ENCODE results near the gene AKAP1.
"Not testable (repeated sequence)": the region's sequence is repeated elsewhere in the genome, so short reads cannot be mapped to it uniquely, and the experiment has no call there.

Gene AKAP1

DNA sequence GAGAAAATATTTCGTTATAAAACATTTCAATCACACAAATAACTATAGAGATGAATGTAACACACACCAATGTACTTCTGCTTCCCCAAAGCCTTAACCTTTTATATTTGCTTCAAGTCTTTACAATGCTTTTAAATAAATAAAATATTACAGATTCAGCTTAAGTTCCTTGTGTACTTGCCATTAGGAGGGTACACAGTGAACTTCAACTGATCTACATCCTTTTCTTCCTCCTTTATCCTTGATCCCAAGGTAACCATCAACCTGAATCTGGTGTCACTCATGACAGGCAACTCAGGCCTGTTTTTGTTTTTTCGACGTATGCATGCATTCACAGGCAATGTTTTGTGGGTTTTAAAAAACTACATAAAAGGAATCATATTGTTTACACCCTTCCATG lies 9.3 kb upstream of the AKAP1 start:
- no peak for DNase-seq

DNA sequence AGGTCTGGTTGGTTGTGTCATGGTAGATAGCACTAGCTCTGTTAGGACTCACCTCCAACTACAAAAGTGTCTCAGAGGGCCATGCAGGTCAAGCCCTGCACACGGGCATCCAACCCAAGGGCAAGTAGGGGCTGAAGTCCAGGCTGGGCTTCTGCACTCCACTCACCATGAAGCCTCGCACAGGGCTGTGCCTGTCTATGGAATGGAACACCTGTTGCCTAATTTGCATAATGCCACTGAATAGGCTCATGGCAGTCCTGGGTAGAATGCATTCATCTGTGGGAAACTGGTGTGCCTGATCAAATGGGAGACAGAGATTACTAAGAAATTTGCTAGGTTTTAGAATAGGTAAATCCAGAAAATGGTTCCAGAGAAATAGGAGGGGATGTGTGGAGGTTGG lies 8.0 kb upstream of the AKAP1 start:
- DNase-seq = no peak

DNA sequence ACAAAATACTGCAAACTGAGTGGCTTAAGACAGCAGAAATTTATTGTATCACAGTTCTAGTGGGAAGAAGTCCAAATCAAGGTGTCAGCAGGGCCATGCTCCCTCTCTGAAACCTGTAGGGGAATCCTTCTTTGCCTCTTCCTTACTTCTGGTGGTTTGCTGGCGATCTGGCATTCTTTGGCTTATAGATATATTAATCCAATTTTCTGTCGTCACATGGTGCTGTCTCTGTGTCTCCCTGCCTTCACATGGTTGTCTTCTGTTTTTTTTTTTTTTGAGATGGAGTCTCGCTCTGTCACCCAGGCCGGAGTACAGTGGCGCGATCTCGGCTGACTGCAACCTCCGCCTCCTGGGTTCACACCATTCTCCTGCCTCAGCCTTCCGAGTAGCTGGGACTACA lies 6.8 kb upstream of the AKAP1 start:
- DNase-seq = no peak

DNA sequence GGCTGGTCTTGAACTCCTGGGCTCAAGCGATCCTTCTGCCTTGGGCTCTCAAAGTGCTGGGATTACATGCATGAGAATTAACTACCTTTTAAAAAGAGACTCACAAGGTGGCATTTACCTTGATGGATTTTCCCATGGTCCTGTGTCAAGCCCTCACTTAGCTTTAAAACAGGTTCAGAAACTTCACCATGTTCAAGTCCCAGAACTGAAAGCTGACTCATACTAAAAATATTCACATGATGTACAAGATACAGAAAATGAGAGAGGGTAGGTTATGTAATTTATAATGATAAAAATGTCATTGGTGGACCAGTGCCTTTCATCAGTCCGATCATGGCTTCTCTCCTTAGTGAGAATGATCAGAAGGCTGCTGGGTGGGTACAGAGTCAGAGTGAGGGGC lies 4.3 kb upstream of the AKAP1 start:
- no peak for DNase-seq

DNA sequence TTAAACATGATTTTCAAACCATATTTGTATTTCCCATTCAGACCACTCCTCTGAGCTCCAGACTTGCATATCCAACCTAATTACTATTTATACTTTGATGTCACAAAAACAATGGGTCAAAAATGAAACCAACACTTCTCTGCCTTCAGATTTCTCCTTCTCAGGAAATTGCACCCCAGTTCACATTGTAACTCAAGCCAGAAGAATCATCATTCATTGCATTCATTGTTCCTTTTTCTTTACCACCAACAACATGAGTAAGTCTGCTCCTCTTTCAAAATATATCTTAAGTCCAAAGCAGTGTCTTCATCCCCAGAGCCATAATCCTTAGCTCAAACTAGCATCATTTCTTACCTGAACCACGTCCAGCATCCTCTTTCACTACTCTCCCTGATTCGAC lies 2.6 kb upstream of the AKAP1 start:
- no peak for DNase-seq

DNA sequence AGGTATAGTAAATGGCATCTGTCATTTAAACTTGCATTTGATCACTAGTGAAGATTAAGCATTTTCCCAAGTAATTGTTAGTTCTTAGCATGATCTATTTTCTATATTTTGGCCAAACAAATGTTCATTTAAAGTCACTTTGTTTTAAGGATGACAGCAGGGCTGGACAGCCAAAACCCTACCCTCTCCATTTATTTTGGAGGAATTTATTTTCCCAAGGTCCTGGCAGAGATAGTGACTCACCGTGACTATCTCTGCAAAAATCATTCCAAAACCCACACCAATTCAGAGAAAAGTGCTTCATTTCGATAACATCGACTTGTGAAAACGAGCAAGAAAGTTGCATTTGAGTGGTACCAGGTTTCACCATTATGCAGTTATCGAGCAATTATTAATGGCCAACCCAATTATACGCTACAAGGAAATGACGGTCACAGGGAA lies 665 bp upstream of the AKAP1 start:
- no peak for DNase-seq

DNA sequence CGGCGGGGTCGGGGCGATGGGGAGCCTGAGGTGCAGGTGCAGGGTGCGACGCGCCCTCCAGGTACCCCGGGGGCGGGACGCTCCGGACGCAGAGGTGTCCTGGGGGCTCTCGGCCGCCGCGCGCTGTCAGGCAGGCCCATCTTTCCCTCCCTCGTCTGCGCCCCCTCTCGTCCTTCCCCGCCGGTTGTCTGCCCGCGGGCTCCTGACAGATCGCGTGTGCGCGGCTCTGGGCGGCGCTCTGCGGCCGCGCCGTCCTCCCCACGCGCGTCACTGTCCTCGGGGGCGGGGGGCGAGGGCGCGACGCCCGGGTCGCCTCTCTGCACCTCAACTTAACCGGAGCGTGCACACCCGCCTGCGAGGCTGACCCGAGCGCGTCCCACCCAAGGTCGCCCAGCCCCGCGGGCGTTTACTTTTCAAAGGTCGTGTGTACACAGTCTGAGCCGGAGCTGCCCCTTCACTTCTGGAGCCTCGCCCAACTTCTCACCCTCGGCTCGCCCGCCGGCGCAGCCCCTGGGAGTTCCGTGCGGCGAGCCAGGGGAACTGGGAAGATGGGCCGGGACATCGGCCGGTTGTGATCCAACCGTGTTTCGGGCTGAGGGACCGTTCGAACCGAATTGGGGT lies 512 bp downstream of the AKAP1 start:
- peak; percentile 74 for DNase-seq

DNA sequence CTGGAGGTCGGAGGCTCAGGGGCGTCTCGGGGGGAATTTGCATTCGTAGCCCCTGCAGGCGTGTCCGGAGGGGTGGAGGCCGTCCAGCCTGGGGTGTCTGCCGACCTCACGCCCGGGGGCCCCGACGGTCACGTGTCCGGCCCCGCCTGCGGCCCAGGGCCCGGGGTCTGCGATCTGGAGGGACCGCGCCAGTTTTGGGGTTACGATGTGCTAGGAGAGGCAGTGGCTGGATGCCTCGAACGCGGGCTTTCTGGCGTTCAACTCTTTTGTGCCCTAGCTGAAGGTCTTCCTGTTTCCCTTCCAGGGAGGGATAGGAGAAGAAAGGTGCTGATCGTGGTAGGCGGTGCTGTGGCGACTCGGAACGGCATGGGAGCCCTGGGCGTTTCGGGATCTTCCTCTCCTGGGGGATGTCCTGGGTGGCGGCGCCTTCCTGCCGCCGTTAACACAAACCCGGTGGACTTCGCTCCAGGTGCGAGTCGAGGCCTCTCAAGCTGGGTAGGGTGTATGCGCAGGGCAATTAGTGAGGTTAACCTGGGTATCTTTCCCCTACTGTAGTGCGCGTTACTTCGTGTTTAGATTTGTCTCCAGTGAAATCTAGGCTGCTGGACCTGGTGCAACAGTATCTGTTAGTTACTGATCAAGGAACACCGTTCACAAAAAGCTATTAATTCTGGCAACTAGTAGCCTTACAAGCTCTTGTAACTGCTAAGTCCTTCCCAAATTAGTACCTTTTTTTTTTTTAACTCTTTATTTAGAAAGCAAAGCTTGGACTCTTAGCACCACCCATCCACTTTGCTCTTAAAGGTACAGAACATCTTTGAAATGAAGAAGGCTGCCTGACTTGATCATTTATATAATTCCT lies 1.3 kb downstream of the AKAP1 start:
- peak; percentile 40 for DNase-seq

DNA sequence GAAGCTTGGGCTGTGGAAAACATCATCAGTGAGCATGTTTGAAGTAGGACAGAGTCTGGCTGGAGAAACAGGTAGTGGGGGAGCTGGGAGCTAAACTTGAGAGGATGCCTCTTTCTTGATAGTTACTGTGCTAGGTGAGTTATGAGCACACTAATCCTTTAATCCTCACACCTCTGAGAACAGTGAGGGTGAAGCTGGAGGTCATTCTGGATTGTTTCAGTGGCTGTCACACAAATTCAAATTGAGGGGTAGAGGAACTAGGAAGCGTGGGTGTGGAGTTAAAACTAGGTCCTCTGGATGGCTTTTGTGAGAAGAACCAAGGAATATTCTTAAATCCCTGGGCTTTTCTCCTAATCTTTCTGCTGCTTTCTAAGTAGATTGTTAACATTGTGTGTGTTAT lies 3.3 kb downstream of the AKAP1 start:
- no peak for DNase-seq

DNA sequence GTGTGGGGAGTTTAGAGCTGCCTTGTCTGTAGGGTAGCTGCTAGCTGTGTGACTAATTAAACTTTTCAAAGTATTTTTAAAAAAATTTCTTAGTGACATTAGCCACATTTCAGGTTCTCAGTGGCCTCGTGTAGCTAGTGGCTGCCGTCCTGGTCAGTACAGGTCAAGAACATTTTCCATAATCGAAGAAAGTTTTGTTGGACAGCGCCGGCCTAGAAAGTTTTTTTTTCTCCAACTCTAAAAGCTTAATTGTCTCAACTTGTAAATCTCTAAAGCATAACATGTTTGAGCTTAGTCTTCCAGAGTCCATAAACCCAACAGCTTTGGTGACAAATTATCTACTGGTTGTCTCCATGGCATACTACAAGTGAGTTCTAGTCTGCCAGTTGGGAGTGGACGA lies 4.3 kb downstream of the AKAP1 start:
- DNase-seq = no peak

DNA sequence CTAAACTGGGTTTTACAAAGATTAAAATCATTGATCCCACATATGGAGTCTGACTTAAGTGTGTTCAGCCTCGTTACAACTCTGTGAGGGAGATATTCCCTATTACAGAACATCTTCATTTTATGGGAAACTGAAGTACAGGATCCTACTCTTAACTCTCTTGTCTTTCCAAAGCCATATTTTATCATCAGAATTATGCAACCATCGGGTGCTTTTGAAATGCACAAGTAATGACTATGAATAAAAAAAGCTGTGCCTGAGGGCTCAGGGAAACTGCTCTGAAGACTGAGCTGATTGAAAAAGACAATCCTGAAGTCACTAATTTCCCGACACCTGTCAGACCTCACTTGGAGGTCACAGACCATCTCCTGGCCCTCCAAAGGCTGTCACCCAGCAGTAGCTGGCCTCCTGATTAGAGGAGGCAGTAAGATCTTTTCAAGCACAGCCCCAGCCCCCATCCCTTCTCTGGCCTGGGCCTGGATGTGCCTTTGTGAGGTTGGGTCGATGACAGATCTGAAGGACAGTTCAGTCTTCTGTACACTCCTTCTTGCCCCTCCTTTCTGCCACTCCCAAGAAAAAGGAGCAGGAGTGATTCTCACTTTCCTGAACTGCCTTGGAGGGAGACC lies 5.6 kb downstream of the AKAP1 start:
- DNase-seq = no peak

DNA sequence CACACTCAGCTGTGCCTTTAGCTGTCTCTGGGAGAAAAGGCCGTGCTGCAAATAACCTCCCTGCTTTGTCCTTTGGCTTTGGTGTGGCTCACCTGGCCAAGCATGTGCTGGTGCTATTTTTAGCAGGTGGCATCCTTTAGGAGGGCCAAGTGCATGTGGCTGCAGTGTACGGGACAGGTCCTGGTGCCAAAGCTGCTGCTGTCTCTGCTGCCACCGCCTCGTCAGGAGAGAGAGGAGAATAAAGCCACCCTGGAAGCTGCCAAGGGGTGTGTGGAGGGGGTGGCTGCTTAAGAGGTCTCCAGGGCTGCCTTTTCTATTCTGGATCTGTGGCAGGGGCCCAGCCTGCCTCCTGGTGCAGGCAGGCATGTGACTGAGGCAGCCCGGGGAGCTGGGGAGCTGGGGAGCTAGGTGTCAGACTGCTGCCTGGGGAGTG lies 6.2 kb downstream of the AKAP1 start:
- DNase-seq = no peak

DNA sequence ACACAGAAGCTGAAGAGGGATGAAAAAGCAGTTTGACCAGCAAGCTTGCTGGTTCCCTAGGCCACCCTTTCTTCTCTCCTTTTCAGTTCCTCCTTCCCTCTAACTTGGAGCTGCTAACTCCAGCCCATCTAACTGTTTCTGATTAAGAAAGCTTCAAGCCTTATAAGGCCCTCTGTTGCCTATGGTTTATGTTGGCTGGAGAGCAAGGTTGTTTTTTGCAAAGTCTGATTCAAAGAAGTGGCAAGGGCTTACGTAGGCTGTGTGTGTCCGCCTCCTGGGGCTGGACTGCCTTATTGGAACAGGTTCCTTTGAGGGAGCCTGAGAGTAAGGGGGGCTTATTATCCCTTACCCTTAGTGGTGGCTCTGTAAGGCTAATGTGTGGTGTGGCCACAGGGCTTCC lies 7.1 kb downstream of the AKAP1 start:
- DNase-seq = no peak

DNA sequence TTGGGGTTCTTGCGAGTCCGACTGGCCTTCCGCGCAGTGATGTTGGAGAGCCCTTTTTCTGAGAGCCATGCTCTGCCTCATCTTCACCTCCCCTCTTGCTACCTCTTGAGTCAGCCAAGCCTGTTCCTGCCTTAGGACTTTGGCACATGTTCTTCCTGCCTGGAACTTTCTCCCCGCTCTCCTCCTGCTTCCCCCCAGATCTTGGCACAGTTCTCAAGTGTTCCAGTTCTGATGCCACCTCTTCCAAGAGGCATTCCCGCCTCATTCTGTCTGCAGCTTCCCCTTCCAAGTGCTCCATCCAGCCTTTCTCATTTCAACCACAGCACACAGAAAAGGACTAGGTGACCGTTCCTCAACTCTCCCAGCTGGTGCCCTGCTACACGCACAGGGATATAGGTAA lies 7.7 kb downstream of the AKAP1 start:
- no peak for DNase-seq

DNA sequence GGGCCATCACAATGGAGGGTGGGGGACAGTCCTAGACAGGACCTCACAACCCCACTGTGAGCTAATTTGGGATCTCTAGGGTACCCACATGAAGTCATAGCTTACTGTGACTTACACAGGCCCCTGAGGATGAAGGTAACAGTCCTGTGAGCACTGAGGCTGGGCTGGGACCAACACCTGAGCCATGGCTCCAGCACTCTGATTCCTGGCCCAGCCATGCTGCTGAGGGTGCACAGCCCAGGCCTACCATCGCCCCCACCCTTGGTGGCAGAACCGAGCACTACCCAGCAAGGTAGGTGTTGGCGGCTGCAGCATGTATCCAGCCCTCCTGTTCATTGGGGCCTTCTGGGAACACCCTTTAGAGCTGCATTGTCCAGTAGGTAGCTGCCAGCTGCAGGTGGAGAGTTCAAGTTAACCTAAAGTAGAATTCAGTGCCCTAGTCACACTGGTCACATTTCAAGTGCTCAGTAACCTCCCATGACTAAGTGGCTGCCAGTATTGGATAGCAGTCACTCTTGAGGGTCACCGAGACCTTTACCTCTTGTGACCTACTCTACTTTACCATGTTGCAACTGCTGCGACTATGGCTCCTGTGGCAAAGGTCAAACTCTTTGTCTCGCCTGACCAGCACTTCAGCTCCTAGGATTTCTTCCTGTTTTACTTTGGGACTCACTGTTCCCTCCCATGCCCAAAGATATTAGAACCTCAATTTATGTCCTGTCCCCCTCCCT lies 11.6 kb downstream of the AKAP1 start:
- DNase-seq = no peak

DNA sequence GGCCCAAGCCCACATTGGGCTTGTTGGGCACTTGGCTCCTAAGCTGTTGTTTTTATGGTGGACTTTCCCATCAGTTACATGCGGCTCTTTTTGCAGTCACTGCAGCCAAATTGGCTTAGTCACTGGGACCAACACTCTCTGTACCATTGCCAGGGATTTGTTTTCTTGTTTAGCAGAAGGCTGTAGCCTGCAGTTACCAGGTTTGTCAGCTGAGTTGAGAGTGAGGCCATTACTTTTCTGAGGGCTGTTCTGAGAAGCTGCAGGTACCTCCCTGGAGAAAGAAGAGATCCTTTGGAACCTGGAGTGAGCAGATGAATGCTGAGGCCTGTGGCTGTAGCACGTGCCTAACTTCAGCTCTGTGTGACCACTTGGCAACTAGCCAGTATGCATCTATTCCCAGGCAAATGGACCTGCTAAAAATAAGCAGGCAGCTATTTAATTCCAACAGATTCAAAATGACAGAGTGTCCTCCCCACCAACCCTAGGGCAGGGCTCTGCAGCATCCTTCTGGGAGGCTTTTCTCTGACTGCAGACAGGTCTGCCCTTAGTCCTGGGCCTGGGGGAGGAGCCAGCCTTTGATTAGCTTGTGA lies 12.9 kb downstream of the AKAP1 start:
- DNase-seq = peak; percentile 39

DNA sequence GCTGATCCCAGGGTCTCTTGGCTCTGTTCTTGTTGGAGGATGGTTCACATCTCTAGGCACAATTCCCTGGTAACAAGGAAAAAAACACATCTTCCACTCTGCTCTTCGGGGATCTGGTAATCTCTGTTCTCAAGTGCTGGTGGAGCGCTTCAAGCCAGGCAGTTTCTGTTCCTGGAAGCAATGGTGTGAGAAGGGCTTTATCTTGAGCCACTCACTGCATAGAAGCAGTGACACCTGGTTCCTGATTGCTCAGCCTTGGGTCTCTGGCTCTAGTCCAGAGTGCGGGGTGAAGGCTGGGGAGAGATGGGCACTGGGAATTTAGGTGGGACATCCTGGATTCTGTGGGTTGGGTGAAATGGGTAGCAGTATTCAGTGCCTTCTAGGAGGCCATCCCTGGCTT lies 14.1 kb downstream of the AKAP1 start:
- no peak for DNase-seq

DNA sequence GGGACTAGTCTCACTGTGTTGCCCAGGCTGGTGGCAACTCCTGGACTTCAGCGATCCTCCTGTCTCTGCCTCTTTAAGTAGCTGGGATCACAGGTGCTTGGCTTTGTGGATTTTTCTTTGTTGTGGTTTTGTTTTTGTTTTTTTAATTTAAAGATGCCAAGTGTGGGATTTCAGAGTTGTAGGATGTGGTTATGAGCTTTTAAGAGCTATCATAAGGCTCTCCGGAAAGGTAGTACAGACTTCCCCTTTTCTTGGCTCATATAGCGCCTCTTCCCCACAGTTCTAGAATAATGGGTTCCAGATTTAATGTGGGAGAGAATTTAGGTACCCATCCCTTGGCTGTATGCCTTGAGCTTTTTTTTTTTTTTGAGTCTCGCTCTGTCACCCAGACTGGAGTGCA lies 17.1 kb downstream of the AKAP1 start:
- DNase-seq = no peak

DNA sequence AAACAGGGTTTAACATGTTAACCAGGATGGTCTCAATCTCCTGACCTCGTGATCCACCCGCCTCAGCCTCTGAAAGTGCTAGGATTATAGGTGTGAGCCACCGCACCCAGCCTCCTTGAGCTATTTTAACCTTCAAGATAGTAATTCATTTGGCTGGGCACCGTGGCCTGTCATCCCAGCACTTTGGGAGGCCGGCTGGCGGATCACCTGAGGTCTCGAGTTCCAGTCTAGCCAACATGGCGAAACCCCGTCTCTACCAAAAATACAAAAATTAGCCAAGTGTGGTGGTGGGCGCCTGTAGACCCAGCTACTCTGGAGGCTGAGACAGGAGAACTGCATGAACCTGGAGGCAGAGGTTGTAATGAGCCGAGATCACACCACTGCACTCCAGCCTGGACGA lies 17.6 kb downstream of the AKAP1 start:
- DNase-seq = not testable (repeated sequence)

DNA sequence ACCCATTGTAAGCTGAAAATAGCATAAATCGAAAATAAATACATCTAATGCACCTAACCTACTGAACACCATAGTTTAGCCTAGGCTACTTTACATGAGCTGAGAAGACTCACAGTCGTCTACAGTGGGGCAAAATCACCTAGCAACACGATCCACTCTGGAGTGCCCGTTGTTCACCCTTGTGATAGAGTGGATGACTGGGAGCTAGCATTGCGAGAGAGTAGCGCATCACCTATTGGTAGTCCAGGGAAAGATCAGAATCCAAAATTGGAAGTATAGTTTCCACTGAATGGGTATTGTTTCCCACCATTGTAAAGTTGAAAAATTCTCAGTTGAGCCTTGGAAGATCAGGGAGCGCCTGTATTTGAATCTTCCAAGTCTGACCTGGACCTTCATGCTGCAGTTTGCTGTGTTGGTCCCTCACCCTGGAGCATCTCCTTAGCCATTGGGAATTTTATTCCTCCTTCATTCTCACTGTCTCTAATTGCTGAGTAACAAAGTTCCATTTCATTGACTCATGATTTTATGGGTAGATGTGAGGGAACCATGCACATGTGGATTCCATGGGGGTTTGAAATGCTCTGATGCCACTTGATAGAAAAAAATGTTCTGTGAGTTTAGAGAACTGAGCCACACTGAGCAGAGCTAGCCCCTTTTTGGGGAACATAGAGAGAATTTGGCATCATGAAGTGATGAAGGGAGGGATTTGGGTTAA lies 19.6 kb downstream of the AKAP1 start:
- no peak for DNase-seq

DNA sequence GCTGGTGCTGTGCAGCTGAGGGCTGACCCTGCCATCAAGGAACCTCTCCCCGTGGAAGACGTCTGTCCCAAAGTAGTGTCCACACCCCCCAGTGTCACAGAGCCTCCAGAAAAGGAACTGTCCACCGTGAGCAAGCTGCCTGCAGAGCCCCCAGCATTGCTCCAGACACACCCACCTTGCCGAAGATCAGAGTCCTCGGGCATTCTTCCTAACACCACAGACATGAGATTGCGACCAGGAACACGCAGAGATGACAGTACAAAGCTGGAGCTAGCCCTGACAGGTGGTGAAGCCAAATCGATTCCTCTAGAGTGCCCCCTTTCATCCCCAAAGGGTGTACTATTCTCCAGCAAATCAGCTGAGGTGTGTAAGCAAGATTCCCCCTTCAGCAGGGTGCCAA lies 20.5 kb downstream of the AKAP1 start:
- DNase-seq = no peak

DNA sequence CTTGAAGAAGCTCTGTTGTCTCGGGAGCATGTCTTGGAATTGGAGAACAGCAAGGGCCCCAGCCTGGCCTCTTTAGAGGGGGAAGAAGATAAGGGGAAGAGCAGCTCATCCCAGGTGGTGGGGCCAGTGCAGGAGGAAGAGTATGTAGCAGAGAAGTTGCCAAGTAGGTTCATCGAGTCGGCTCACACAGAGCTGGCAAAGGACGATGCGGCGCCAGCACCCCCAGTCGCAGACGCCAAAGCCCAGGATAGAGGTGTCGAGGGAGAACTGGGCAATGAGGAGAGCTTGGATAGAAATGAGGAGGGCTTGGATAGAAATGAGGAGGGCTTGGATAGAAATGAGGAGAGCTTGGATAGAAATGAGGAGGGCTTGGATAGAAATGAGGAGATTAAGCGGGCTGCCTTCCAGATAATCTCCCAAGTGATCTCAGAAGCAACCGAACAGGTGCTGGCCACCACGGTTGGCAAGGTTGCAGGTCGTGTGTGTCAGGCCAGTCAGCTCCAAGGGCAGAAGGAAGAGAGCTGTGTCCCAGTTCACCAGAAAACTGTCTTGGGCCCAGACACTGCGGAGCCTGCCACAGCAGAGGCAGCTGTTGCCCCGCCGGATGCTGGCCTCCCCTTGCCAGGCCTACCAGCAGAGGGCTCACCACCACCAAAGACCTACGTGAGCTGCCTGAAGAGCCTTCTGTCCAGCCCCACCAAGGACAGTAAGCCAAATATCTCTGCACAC lies 21.2 kb downstream of the AKAP1 start:
- no peak for DNase-seq

Data from right hindlimb (tissue), 1 donor.